A549 (cell line): ENCODE data around the gene CAMSAP1.

Experiments used
- CTCF ChIP-seq: fragments of >200 bp; sonication (Bioruptor Twin); formaldehyde crosslinking; IDR thresholded peaks from 3 replicates; pipeline ENCODE4 v1.5.1; 2016
- E2F6 ChIP-seq: IDR thresholded peaks from 2 replicates; pipeline ENCODE4 v1.6.1; 2012; ENCODE audit warnings: low read depth, borderline replicate concordance
- EHF ChIP-seq: fragments of 250-450 bp; sonication (Bioruptor Pico); IDR thresholded peaks from 2 replicates; pipeline ENCODE4 v1.5.0; 2020; ENCODE audit warnings: mild to moderate bottlenecking
- ELK1 ChIP-seq: fragments of 150-350 bp; IDR thresholded peaks from 2 replicates; pipeline ENCODE4 v1.6.1; 2014; ENCODE audit warnings: low read depth, mild to moderate bottlenecking, low read length
- EP300 ChIP-seq, 2 experiments: fragments of >200 bp; sonication (Bioruptor Twin); formaldehyde crosslinking; IDR thresholded peaks; 2 replicates in 1 of 2; 3 replicates in 1 of 2; pipeline ENCODE4 v1.6.1; 2016 to 2017
- GATA3 ChIP-seq: IDR thresholded peaks from 2 replicates; pipeline ENCODE4 v1.6.1; 2012; ENCODE audit warnings: borderline replicate concordance
- JUN ChIP-seq, 2 experiments: fragments of >200 bp; sonication (Bioruptor Twin); formaldehyde crosslinking; IDR thresholded peaks; 2 replicates in 1 of 2; 3 replicates in 1 of 2; pipeline ENCODE4 v1.6.1; 2016 to 2017
- MAFK ChIP-seq: fragments of 450-650 bp; IDR thresholded peaks from 2 replicates; pipeline ENCODE4 v1.6.1; 2014; ENCODE audit not compliant: partially characterized antibody
- MAX ChIP-seq: IDR thresholded peaks from 2 replicates; pipeline ENCODE4 v1.6.1; 2012
- MYC ChIP-seq: IDR thresholded peaks from 2 replicates; pipeline ENCODE4 v1.6.1; 2012; ENCODE audit warnings: mild to moderate bottlenecking, inconsistent platforms, low read length, improper control_type of control experiment, borderline replicate concordance
- POLR2A ChIP-seq: IDR thresholded peaks from 2 replicates; pipeline ENCODE4 v1.6.1; 2012; ENCODE audit warnings: mild to moderate bottlenecking, low read length
- RAD21 ChIP-seq, 2 experiments: fragments of >200 bp in 1 of 2; sonication (Bioruptor Twin) in 1 of 2; formaldehyde crosslinking in 1 of 2; IDR thresholded peaks in 1 of 2; conservative IDR thresholded peaks in 1 of 2; 2 replicates in 1 of 2; 3 replicates in 1 of 2; pipeline ENCODE4 v1.6.1; 2012 to 2018; ENCODE audit warnings: inconsistent platforms in 1 of 2
- RNF2 ChIP-seq: fragments of 200-600 bp; sonication (generic); IDR thresholded peaks from 2 replicates; pipeline ENCODE4 v1.6.1; 2016; ENCODE audit warnings: low read depth, mild to moderate bottlenecking, antibody characterized with exemption, moderate library complexity, borderline replicate concordance
- SREBF2 ChIP-seq: fragments of 450-650 bp; IDR thresholded peaks from 2 replicates; pipeline ENCODE4 v1.6.1; 2014; ENCODE audit warnings: mild to moderate bottlenecking, moderate library complexity

GRCh38 chr9:135799261-135799660 lies 108.1 kb downstream of the CAMSAP1 start:
- TF ChIP-seq MAX (no peak), JUN (IDR thresholded peaks at IDR 0.05) (no peak), POLR2A (no peak), CTCF (no peak), ELK1 (no peak), EP300 (IDR thresholded peaks at IDR 0.05) (no peak), MYC (no peak), E2F6 (no peak), MAFK (no peak), RNF2 (no peak), RAD21 (conservative IDR thresholded peaks at IDR 0.05 in 1 of 2, IDR thresholded peaks at IDR 0.05 in 1 of 2) (no peak), GATA3 (no peak), EHF (CRISPR knock-in tag) (no peak), SREBF2 (no peak)
